Pancreas (tissue), 10 donors: ENCODE measurements around the gene VPS26C. TPM values are rescaled to one million over a fixed set of nuclear protein-coding genes. Genes with fewer than 3 reads are reported as not detected.
A peak's percentile ranks its signal among the peaks of the same experiment; 100 is the strongest.

ENCODE experiments used
- ATAC-seq, 4 donors: fragments of 200-7000 bp; cut with Tn5 transposase; one replicate each; pipeline versions ENCODE4 v1.8.0 to v1.9.1; 2020; ENCODE audit warnings: mild to moderate bottlenecking in 4 of 4, moderate library complexity in 4 of 4
- DNase-seq, 6 donors: peaks; one replicate each; pipeline ENCODE4 v3.0.0-alpha.2; 2020
- FAIRE-seq: peaks from 2 replicates; lab custom pipeline; 2012; peaks lifted over from hg19 to GRCh38; lab: Jason Lieb, UNC
- H3K27ac ChIP-seq, 4 donors: fragments of 200-600 bp; sonication (generic); 1 replicate in 3 of 4; 2 replicates in 1 of 4; pipeline versions ENCODE4 v1.5.0 to v1.8.0; 2020
- H3K27me3 ChIP-seq, 4 donors: fragments of 200-600 bp; one replicate each; pipeline ENCODE4 v1.8.0; 2021
- H3K36me3 ChIP-seq, 3 donors: fragments of 200-600 bp; sonication (generic) in 1 of 3; one replicate each; pipeline versions ENCODE4 v1.5.0 to v1.8.0; 2020 to 2021
- H3K4me1 ChIP-seq, 3 donors: fragments of 200-600 bp; one replicate each; pipeline ENCODE4 v1.8.0; 2021
- H3K4me3 ChIP-seq, 4 donors: fragments of 200-600 bp; sonication (generic) in 2 of 4; one replicate each; pipeline versions ENCODE4 v1.5.0 to v1.8.0; 2020 to 2021
- H3K9me3 ChIP-seq, 4 donors: fragments of 200-600 bp; one replicate each; pipeline ENCODE4 v1.8.0; 2021
- CTCF ChIP-seq, 4 donors: fragments of 200-600 bp; sonication (generic) in 3 of 4; IDR thresholded peaks; one replicate each; pipeline versions ENCODE4 v1.5.0 to v1.8.0; 2021; ENCODE audit warnings: antibody characterized with exemption in 4 of 4
- WGBS, 2 donors: extraction: QIAGEN DNeasy Blood & Tissue Kit; methylation state at CpG; one replicate each; pipeline ENCODE4 v1.1.7; 2013; 5-methylcytosine and 5-hydroxymethylcytosine counted together
- intact Hi-C, 3 donors: fragments of 100-400 bp; cut with DNase I; formaldehyde crosslinking; loops; one replicate each; pipeline versions ENCODE4 v1.11.1 to v1.14.2; 2022
- polyA plus RNA-seq, 2 donors: library from polyadenylated mRNA; stranded (reverse); fragments of 200-250 nt; gene quantifications; one replicate each; pipeline ENCODE4 v1.2.3, GENCODE V29; 2013
- total RNA-seq, 6 donors: library from RNA; stranded (reverse); fragmentation: NEBNext Ultra II Directional in 4 of 6; extraction: Animal tissue kit (Norgen Biotek cat#: 25700) in 4 of 6; gene quantifications; one replicate each; pipeline versions ENCODE4 v1.2.1 to v1.2.4, GENCODE V29; 2021 to 2023
- donor health status: healthy with polysubstance abuse.
- donor health status: DM: no; HTN: no; CAD: no; lungs with moderate emphysema.
- donor health status: DM: no; HTN: no; CAD: no.
- donor health status: control.
- donor health status: control.
- donor health status: Bipolar disorder and iron deficiency.
- donor health status: DM: yes; HTN: yes; CAD: no.
- donor health status: DM: no; HTN: no; CAD: no.
- donor health status: DM: no; HTN: no; CAD: no.
- donor health status: DM: yes; HTN: yes; CAD: no.

The VPS26C gene
- total and polyA plus RNA-seq, 8 donors: 8.5 to 29.9 (median 21.0) TPM

- no peaks in the 10 kb centered on the region for H3K27me3 ChIP-seq
- H3K4me3 ChIP-seq: no peak overlapping the region
- H3K4me1 ChIP-seq: peaks cover 0 to 8% (median 5%) of the 10 kb centered on the region in 3 donors
- peak in 2 of 6 donors; percentile 21 to 31 for DNase-seq
- 37 to 42% methylated on average over 6 of the region's 6 CpGs for WGBS, 2 donors
- intact Hi-C loops: no loop called here
- peak overlapping the region; percentile 44 to 69 (median 56) for H3K27ac ChIP-seq
- peaks cover 0 to 5% (median 3%) of the 10 kb centered on the region in 3 donors for H3K36me3 ChIP-seq
- no peak for FAIRE-seq
- no peaks in the 10 kb centered on the region for H3K9me3 ChIP-seq
- TF ChIP-seq CTCF (IDR thresholded peaks at IDR 0.05): no peak
- ATAC-seq: peak; percentile 65 to 79 (median 74)
Observed at GRCh38 chr21:37207441-37208009, 59.6 kb downstream of the VPS26C start.

- ATAC-seq (no peak), FAIRE-seq (no peak), DNase-seq (no peak)
- Histone ChIP-seq H3K27ac (no peak overlapping the region), H3K9me3 (no peaks in the 10 kb centered on the region), H3K4me1 (peaks cover 0 to 8% (median 5%) of the 10 kb centered on the region in 3 donors), H3K36me3 (peaks cover 6 to 7% (median 6%) of the 10 kb centered on the region in 3 donors), H3K4me3 (no peak overlapping the region), H3K27me3 (no peaks in the 10 kb centered on the region)
- TF ChIP-seq CTCF (IDR thresholded peaks at IDR 0.05): no peak
- intact Hi-C loops: no loop called here
- 91 to 93% methylated on average over 7 of the region's 7 CpGs for WGBS, 2 donors
Observed at GRCh38 chr21:37206496-37206895, 60.6 kb downstream of the VPS26C start.

- Histone ChIP-seq H3K4me1 (peaks cover 0 to 8% (median 5%) of the 10 kb centered on the region in 3 donors), H3K4me3 (no peak overlapping the region), H3K27me3 (no peaks in the 10 kb centered on the region), H3K9me3 (no peaks in the 10 kb centered on the region), H3K36me3 (peaks cover 6 to 19% (median 18%) of the 10 kb centered on the region in 3 donors), H3K27ac (no peak overlapping the region)
- 85 to 86% methylated on average over 7 of the region's 7 CpGs for WGBS, 2 donors
- intact Hi-C loops: no loop called here
- no peak for FAIRE-seq
- no peak for DNase-seq
- no peak for ATAC-seq
- TF ChIP-seq CTCF (IDR thresholded peaks at IDR 0.05): no peak
Observed at GRCh38 chr21:37204580-37204979, 62.6 kb downstream of the VPS26C start.

- WGBS, 2 donors: 87 to 88% methylated on average over 14 of the region's 14 CpGs
- Histone ChIP-seq H3K27me3 (no peaks in the 10 kb centered on the region), H3K36me3 (peaks cover 6 to 24% (median 19%) of the 10 kb centered on the region in 3 donors), H3K27ac (no peak overlapping the region), H3K9me3 (no peaks in the 10 kb centered on the region), H3K4me1 (peaks cover 0 to 2% (median 2%) of the 10 kb centered on the region in 3 donors), H3K4me3 (no peak overlapping the region)
- no peak for TF ChIP-seq CTCF (IDR thresholded peaks at IDR 0.05)
- FAIRE-seq: no peak
- DNase-seq: no peak
- intact Hi-C loops: no loop called here
- ATAC-seq: no peak
Observed at GRCh38 chr21:37202221-37203110, 64.7 kb downstream of the VPS26C start.
